Measurements from ENCODE around the gene A1BG. TPM values are rescaled to one million over a fixed set of nuclear protein-coding genes. Genes with fewer than 3 reads are reported as not detected.

The A1BG gene
- total and polyA plus RNA-seq, 2 of the 13 experiments (the other 11 are each of a cell fraction or from before 2014, with no cell fraction given) = 14.7 to 41.4 TPM

DNA sequence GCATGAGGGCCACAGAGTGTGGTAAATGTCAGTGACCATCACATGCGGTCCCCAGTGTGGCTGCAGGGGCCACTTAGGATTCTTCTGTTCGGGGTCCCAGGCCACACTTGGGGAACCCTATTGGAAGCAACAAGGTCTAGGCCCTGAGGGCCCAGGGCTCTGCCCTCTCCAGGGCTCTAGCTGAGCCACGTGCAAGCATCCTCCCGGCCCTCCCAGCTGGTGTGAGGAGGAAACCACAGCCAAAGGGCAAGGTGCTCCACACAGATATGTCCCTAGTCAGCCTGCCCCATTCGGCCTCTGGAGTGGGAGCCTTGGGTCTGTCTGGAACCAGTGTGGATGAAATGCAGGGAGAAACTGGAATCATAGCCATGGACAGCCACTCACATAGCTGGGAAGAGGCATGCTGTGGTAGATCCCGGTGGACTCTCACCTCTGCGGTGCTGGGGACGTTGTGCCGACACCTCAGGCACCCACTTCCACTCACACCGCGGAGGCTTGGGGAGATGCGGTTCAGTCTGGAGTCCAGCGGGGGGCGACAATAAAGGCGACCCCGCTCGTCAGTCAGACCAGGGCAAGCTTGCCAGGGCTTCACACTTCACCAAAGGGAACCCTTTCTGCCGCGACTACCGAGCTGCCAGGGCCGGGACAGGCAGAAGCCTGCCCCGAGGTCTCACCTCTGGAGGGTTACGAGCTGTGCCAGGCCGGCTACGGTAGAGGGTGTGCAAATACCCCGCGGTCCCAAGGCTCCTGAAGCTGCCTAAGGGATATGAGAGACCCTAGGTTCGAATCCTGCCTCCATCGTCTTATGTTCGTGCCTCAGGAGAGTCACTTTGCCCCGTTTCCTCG is 13.5 kb upstream of the A1BG start (continued):
- TF ChIP-seq, protein P1, sequence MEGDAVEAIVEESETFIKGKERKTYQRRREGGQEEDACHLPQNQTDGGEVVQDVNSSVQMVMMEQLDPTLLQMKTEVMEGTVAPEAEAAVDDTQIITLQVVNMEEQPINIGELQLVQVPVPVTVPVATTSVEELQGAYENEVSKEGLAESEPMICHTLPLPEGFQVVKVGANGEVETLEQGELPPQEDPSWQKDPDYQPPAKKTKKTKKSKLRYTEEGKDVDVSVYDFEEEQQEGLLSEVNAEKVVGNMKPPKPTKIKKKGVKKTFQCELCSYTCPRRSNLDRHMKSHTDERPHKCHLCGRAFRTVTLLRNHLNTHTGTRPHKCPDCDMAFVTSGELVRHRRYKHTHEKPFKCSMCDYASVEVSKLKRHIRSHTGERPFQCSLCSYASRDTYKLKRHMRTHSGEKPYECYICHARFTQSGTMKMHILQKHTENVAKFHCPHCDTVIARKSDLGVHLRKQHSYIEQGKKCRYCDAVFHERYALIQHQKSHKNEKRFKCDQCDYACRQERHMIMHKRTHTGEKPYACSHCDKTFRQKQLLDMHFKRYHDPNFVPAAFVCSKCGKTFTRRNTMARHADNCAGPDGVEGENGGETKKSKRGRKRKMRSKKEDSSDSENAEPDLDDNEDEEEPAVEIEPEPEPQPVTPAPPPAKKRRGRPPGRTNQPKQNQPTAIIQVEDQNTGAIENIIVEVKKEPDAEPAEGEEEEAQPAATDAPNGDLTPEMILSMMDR (CRISPR knock-in tag; IDR thresholded peaks at IDR 0.05) = peak; percentile 35
- TF ChIP-seq JUN (CRISPR knock-in tag; IDR thresholded peaks at IDR 0.05) = no peak

DNA sequence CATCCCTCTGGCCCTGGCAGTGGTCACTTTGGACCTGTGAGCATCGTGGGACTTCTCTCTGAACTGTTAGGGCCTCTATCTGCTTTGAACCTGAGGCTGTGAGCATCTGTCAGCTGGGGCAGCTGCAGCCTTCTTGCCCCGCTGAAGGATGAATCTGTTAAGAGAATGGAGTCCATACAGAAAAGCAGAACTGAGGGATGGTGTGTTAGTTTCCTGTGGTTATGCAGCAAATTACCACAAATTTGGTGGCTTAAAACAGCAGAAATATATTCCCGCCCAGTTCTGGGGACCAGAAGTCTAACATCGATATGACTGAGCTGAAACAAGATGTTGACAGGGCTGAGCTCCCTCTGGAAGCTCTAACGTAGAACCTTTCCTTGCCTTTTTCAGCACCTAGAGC is 10.9 kb upstream of the A1BG start:
- H2AFZ ChIP-seq (ENCODE audit: low read length) = no peak overlapping the region
- no peaks in the 10 kb centered on the region for H3K9me3 ChIP-seq (ENCODE audit: low read length)
- H3K4me3 ChIP-seq (replicated peaks in 1 of 3; ENCODE audit: insufficient read depth in 1 of 3, low read depth in 2 of 3, low read length in 3 of 3) = no peak overlapping the region
- no peak overlapping the region for H3K4me2 ChIP-seq (ENCODE audit: low read depth, low read length)
- H3K27ac ChIP-seq (ENCODE audit: extremely low read length, insufficient read depth, low read length) = no peak overlapping the region
- no TSS peak for BruUV-seq (replicated peaks)
- 73% methylated on average over 4 of the region's 5 CpGs for WGBS (ENCODE audit: low lambda C conversion rate)
- TF ChIP-seq POLR2G (IDR thresholded peaks at IDR 0.05; ENCODE audit: low read depth, low read length) (no peak), LCORL (IDR thresholded peaks at IDR 0.05) (no peak), LCORL (CRISPR knock-in tag; IDR thresholded peaks at IDR 0.05) (no peak), ZNF619 (CRISPR knock-in tag; IDR thresholded peaks at IDR 0.05) (no peak), NFE2L1 (CRISPR knock-in tag; IDR thresholded peaks at IDR 0.05; ENCODE audit: borderline replicate concordance) (no peak), ZFP36L2 (CRISPR knock-in tag; IDR thresholded peaks at IDR 0.05) (no peak), TBX2 (CRISPR knock-in tag; IDR thresholded peaks at IDR 0.05; ENCODE audit: borderline replicate concordance) (no peak), ZNF644 (CRISPR knock-in tag; IDR thresholded peaks at IDR 0.05; ENCODE audit: low read depth) (no peak), PAF1 (CRISPR knock-in tag; IDR thresholded peaks at IDR 0.05) (no peak), ZNF367 (CRISPR knock-in tag; IDR thresholded peaks at IDR 0.05; ENCODE audit: borderline replicate concordance) (no peak), REPIN1 (CRISPR knock-in tag; IDR thresholded peaks at IDR 0.05; ENCODE audit: borderline replicate concordance, low read depth) (no peak), ZNF713 (CRISPR knock-in tag; IDR thresholded peaks at IDR 0.05) (no peak), FOSL1 (CRISPR knock-in tag; IDR thresholded peaks at IDR 0.05; ENCODE audit: borderline replicate concordance) (no peak), KDM5A (IDR thresholded peaks at IDR 0.05; ENCODE audit: borderline replicate concordance, low read length) (no peak), ZNF841 (CRISPR knock-in tag; IDR thresholded peaks at IDR 0.05; ENCODE audit: borderline replicate concordance) (no peak)
- H3K27me3 ChIP-seq (ENCODE audit: control insufficient read depth in 1 of 2, insufficient read depth in 2 of 2, low read length in 2 of 2) = no peaks in the 10 kb centered on the region
- FAIRE-seq (no peak), ATAC-seq (no peak), DNase-seq (ENCODE audit: low spot score) (no peak)
- intact Hi-C loops (cut with micrococcal nuclease; ENCODE audit: unreplicated experiment) = no loop called here
- no peaks in the 10 kb centered on the region for H3K79me2 ChIP-seq (ENCODE audit: insufficient read depth, low read length)
- ChIA-PET CTCF (ENCODE audit: low intra/inter-chr PET ratio, low total read pairs) (no interaction called here), POLR2A (interaction anchor here (0.8 kb wide), 1 partner anchor 37 kb away, joined by 3 read pairs; the partner anchor contains the start of gene ZSCAN22)
- H3K36me3 ChIP-seq (replicated peaks in 1 of 2; ENCODE audit: control insufficient read depth in 1 of 2, insufficient read depth in 2 of 2, low read length in 2 of 2) = no peaks in the 10 kb centered on the region
- no peaks in the 10 kb centered on the region for H4K20me1 ChIP-seq (ENCODE audit: insufficient read depth, low read length)
- in situ Hi-C loops (cut with HindIII; ENCODE audit: extremely low pct_ligation_motif_present, low pct_unique_long_range_greater_than_20kb) = no loop called here
- H3K9ac ChIP-seq (ENCODE audit: insufficient read depth, low read depth, low read length) = no peak overlapping the region
- H3K4me1 ChIP-seq (ENCODE audit: insufficient read depth, low read length) = peaks cover 11% of the 10 kb centered on the region
